GM18508 (cell line): Measurements from ENCODE around the gene C7.
"Not testable (repeated sequence)": the region's sequence is repeated elsewhere in the genome, so short reads cannot be mapped to it uniquely, and the experiment has no call there.

Source experiments
- ATAC-seq: cut with Tn5 transposase; IDR thresholded peaks from one replicate; pipeline ENCODE4 v1.9.1; 2021; ENCODE audit warnings: moderate number of reproducible peaks; ENCODE audit not compliant: insufficient read depth, unreplicated experiment

C7 gene

DNA sequence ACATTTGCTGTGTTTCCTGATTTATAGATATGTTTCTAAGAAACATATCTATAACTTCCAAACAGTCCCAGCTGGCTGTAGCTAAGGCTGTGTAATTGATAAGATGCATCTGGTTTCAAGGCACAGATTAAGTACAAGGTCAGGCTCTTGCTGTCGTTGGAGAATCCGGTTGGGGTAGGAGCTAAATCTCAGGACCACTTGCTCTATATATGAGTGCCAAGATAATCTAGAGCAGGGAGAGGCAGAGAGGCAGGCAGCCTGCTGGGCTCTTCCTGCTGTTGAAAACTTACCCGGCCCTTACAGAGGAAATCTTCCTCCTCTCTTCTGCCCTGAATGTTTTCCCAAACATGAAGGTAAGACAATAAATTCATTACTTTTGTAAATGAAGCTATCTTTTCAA, at the start of gene C7:
Gene C7 (plus strand): TSS at position 234 of the 400 bp plus-strand sequence. CDS start 114 bp downstream, at position 348.
- no peak for ATAC-seq

DNA sequence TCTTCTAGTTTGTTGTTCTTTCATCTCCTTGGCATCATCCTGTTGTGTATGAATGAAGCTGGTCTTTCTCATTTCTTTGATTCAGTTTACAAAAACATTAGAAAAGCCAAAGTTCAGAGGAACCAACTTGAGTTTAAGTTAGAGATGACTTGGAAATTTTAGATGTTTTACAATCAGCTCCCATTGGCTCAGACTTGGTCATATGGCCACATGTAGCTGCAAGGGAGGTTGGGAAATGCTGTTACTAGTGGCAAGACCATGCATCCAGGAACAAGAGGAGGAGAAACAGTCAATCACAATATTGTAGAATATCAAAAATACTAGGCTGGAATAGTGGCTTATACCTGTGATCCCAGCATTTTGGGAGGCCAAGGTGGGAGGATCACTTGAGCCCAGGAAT, 48.6 kb upstream of the C7 start:
- ATAC-seq: no peak

DNA sequence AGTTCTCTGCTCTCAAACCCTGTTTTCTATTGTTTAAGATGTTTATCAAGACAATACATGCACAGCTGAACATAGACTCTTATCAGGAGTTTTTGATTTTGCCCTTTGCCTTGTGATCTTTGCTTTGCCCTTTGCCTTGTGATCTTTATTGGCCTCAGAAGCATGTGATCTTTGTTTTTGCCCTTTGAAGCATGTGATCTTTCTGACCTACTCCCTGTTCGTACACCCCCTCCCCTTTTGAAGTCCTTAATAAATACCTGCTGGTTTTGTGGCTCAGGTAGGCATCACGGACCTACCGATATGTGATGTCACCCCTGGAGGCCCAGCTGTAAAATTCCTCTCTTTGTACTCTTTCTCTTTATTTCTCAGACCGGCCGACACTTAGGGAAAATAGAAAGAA, 44.3 kb upstream of the C7 start:
- not testable (repeated sequence) for ATAC-seq

DNA sequence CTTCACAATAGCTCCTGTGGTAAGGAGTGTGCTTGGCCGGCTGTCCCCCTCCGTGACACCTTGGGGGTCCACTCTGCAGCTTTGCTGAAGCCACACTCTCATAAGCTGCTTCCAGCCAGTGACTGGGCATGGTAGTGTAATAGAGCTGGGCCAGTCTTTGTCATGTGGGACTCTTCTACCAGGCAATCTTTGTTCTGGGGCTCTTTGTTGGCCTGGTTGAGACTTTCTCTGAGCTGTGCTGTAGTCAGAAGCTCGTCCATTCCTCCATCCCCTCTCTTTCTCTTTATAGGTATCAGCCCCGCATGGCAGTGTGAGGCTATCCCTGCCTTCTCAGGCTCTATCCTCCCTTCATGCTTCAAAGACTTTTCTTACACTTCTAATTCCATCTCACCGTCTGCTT, 42.5 kb upstream of the C7 start:
- ATAC-seq: no peak

DNA sequence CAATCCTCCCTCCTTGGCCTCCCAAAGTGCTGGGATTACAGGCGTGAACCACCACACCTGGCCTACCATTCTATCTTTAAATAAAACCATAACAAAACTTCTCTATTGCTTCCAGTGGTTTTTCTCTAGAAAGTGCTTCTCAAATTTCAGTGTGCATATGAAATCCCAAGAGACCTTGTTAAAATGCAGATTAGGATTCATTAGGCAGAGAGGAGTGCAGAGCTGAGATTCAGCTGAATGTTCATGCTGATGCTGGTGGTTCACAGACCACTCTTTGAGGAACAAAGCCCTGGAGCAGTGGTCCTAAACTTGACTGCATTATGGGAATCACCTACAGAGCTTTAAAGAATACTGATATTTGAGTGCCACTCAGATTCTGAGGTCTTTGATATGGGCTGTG, 39.9 kb upstream of the C7 start:
- ATAC-seq: no peak

DNA sequence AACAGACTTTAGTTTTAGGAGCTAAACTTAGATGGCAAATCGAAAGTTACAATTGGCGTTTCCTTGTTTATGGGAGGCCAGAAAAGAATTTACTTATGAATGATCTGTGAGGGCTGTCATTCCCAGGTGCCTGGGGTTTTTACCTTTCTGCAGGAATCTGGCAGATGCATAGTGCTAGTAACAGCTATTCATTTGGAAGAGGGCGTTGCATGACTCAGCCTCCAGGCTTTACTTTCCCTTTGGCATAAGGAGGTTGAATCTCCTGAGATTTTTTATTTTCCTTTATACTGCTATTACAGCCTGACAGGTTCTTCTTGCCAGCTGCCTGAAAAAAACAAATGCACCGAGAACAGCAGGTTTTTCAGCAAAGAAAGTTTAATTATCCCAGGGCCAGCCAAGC, 38.1 kb upstream of the C7 start:
- ATAC-seq: no peak

DNA sequence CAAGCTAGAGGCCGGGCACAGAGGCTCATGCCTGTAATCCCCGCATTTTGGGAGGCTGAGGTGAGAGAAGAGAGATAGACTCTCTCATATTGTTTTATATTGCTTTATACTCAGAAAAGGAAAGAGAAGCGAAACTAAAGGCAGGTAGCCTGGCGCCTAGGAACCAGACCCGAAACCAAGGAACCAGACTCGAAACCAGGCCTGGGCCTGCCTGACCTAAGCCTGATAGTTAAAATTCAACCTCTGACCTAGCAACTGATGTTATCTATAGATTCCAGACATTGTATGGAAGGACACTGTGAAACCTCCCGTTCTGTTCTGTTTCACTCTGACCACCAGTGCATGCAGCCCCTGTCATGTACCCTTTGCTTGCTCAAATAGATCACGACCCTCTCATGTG, 37.0 kb upstream of the C7 start:
- not testable (repeated sequence) for ATAC-seq

DNA sequence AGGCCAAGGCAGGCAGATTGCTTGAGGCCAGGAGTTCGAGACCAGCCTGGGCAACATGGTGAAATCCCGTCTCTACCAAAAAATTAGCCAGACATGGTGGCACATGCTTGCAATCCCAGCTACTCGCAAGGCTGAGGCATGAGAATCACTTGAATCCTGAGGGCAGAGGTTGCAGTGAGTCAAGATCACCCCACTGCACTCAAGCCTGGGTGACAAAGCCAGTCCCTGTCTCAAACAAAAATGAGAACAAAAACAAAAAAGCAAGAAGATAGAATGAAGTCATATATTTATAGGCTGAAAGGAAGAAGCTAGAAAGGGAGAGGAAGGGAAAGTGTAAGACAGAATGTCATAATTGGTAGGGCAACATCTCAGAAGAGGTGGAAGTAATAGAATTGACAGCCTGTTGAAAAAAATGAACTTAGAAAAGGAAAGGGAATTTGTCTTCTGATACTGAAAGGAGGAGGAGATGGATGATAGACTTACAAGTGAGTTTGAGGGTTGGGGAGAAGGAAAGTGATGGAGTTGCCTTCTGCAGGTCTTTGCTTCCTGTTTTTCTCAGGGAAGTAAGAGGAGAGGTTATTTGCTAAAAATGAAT, 35.9 kb upstream of the C7 start:
- no peak for ATAC-seq

DNA sequence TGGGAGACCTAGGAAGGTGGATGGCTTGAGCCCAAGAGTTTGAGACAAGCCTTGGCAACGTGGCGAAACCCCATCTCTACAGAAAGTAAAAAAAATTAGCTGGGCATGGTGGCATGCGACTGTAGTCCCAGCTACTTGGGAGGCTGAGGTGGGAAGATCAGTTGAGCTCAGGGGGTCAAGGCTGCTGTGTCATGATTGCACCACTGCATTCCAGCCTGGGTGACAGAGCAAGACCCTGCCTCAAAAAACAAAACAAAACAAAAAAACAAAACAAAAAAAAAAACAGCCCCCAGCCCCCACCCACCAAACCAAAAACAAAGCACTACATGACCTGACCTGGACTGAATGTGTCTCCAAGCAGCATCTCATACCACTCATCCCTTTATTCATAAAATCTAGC, 33.3 kb upstream of the C7 start:
- no peak for ATAC-seq

DNA sequence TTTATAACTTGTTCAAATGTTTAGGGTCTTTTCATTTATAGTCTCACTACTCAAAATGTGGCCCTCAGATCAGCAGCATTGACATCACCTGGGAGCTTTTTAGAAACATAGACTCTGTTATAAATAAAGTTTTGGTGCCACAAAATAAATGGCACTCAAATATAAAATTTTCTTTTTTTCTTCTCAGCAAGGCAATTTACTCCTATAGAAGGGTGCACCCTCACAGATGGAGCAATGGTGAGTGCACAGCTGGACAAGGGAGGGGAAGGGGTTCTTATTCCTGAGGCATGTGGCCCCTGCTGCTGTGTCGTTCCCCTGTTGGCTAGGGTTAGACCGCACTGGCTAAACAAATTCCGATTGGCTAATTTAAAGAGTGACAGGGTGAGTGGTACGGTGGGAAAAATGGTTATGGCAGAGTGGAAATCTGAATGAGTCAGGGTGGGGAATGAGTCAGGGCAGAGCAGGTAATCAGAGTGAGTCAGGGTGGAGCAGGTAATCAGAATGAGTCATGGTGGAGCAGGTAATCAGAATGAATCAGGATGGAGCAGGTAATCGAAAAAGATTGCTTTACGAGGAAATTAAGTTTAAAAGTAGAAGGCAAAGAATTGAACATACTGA, 31.8 kb upstream of the C7 start:
- ATAC-seq: no peak

DNA sequence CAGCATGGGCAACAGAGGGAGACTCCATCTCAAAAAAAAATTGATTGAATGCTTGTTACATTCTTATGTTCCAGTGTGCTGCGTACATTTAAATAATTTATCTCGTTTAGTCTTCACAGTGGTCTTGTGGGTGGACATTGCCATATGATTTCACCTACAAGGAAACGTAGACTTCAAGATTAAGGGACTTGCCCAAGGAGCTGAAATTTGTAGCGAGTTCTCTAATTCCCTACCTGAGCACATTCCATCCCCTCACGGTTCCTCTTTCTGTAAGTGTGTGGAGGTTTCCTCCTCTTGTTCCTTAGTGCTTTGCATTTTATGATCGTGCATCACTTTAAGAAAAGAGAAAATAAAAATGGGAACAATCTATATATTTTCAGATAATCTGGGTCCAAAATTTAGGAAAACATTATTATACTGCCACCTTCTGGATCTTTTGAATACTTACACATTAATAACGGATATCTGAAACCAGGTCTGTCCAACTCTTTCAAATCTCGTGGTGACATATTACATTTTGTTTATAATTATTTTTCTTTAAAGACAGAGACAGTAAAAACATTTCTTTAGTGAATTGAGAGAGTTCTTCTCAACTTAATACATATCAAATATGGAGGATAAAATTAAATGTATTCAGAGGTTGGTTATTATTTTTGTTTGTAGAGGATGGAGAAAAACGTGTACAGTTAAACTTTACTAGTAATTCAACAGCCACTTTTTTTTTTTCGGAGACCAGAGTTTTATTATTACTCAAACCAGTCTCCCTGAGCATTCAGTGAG, 29.9 kb upstream of the C7 start:
- peak; percentile 55 for ATAC-seq

DNA sequence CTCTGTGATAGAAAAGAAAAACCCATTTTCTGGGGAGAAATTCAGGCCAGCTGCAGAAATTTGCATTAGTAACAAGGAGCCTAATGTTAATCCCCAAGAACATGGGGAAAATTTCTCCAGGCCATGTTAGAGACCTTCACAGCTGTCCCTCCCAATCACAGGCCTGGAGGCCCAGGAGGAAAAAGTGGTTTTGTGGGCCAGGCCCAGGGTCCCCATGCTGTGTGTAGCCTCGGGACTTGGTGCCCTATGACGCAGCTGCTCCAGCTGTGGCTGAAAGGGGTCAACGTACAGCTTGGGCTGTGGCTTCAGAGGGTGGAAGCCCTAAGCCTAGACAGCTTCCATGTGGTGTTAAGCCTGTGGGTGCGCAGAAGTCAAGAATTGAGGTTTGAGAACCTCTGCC, 27.0 kb upstream of the C7 start:
- ATAC-seq: no peak

DNA sequence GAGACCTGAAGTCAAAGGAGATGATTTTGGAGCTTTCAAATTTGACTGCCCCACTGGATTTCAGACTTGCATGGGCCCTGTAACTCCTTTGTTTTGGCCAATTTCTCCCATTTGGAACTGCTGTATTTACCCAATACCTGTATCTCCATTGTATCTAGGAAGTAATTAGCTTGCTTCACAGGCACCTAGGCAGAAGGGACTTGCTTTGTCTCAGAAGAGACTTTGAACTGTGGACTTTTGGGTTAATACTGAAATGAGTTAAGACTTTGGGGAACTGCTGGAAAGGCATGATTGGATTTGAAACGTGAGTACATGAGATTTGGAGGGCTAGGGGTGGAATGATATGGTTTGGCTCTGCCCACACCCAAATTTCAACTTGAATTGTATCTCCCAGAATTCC, 26.2 kb upstream of the C7 start:
- not testable (repeated sequence) for ATAC-seq

DNA sequence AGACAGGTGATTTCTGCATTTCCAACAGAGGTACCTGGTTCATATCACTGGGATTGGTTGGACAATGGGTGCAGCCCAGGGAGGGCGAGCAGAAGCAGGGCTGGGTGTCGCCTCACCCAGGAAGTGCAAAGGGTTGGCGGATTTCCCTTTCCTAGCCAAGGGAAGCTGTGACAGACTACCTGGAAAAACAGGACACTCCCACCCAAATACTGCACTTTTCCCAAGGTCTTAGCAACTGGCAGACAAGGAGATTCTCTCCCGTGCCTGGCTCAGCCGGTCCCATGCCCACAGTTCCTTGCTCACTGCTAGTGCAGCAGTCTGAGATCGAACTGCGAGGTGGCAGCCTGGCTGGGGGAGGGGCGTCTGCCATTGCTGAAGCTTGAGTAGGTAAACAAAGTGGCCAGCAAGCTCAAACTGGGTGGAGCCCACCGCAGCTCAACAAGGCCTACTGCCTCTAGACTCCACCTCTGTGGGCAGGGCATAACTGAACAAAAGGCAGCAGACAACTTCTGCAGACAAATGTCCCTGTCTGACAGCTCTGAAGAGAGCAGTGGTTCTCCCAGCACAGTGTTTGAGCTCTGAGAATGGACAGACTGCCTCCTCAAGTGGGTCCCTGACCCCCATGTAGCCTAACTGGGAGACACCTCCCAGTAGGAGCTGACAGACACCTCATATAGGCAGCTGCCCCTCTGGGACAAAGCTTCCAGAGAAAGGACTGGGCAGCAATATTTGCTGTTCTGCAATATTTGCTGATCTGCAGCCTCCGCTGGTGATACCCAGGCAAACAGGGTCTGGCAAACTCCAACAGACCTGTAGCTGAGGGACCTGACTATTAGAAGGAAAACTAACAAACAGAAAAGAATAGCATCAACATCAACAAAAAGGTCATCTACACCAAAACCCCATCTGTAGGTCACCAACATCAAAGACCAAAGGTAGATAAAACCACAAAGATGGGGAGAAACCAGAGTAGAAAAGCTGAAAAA, 13.6 kb upstream of the C7 start:
- not testable (repeated sequence) for ATAC-seq

DNA sequence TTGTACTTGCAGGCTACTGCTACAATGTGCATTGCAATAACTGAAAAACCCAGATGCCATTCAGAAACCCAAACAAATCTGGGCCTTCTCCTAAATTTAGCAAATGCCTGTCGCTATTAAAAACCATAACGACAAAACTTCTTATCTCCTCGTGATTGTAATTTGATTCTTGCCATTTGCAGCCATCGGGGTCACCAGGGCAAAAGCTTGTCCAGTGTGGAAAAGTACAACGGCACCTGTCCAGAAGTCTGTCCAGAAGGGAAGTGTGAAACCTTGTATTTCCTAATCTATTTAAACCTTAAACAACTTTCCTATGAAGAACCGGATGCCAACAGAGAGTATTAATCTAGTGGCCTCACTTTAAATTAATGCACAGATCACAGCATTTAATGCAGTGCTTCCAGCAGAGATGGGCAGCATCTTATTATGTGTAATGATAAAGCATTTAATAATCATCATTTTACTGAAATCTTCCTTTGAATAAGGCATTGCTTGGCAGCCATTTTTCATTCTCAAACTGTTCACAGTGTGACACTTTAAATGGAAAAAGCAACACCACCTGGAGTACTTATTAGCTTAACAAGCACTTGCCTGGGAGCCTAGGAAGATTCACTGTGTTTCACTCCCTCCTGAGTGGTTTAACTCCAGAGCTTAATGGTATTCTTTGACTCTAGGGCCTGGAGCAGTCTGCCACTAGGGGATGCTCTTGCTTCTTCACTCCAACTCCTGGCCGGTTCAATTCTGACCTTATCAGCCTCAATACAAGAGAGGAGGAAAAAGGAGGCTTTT, 4.9 kb upstream of the C7 start:
- peak; percentile 77 for ATAC-seq

DNA sequence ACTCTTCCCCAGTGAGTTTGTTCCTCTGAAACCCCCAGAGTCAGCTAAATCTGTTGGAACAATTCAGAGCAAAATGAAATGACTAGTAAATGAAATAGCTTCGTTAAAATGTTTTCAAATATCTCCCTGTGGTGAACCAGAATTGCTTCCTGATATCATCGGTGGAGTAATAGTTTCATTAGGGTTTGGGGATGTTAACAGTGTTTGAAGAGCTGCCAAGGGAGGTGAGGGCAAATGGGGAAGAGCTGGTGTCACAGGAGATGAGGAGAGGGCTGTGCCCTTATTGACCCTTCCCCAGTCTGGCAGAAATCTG, 4.3 kb upstream of the C7 start:
- ATAC-seq: no peak

DNA sequence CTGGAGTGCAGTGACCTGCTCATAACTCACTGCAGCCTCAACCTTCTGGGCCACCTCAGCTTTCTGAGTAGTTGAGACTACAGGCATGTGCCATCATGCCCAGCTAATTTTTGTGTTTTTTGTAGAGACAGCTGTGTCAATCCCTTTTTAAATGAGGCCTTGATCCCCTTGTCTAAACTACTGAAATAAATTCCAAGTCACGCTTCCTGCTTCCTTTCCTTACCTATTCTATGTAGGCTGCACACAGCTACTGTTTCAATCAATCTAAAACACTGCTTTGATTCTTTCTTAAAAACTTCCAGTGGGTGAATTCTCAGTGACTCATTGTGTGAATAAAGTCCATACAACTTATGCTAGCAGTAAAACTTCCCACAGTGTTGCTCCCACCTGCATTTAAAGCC, 2.9 kb upstream of the C7 start:
- ATAC-seq: no peak

DNA sequence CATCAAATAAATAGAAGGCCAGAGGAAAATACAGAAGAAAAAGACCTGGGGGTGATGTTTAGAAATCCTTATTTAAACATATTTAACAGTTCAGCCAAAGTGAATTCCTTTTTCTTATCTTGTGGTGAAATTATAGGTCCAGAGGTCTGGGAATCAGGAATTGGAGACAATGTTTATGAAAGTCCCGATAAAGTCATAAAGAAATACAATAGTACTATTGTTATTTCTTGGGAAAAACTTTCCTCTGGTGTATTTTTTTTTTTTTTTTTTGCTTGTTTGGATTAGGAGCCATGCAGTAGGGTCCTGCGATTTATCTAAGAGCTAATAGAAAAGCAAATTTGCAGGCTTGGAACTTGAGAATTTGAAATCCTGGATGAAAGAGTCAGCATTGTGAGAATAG, 426 bp downstream of the C7 start:
- no peak for ATAC-seq

DNA sequence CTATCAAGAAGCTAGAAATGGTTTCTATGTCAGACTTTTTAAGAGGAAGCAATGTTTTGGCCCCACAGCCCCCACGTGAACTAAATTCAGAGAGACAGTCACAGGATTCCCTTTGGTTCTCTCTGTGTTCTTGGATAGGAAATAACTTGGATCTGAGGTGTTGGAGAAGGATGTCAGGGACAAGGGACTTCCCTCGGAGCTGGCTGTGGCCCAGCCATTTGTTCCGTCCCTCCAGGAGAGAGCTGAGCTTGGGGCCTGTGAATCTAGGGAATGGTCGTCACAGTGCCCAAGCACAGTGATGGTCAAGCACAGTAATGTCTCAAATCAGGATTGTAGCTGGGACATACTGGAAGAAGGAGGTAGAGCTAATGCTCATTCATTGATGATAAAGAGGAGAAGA, 2.0 kb downstream of the C7 start:
- ATAC-seq: no peak

DNA sequence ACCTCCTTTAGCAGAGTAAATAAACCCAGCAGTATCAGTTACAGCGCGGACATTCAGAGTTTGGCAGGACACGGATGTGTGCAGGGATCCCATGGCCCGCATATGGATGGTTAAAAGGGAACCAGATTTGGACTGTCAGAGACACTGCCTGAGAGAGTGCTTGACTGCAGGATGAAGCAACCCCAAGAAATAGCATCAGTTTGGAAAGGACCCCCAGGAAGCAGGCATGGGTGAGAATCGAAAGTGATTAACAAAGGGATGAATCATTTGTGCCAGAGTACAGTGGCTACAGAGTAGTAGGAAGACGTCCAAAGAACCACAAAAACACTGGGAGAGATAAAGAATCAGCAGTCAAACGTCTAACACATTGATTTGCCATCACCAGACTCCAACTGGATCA, 5.5 kb downstream of the C7 start:
- no peak for ATAC-seq
